AG09309 (cell line): ENCODE results near the gene RCSD1.
"Not testable (repeated sequence)": the region's sequence is repeated elsewhere in the genome, so short reads cannot be mapped to it uniquely, and the experiment has no call there.

Experiments used
- DNase-seq: peaks from one replicate; pipeline ENCODE4 v3.0.0-alpha.2; 2010; ENCODE audit warnings: low read depth
- H3K4me3 ChIP-seq: 2 replicates; pipeline ENCODE4 v1.5.1; 2011; ENCODE audit warnings: mild to moderate bottlenecking, low read depth, low read length, moderate library complexity; ENCODE audit not compliant: control insufficient read depth
- TF ChIP-seq, protein P1 (sequence below): IDR thresholded peaks from 2 replicates; pipeline ENCODE4 v1.5.1; 2011; ENCODE audit warnings: mild to moderate bottlenecking, low read depth, low read length, inconsistent platforms; ENCODE audit not compliant: insufficient read depth, control insufficient read depth; ENCODE audit errors: missing control alignments

The RCSD1 gene

DNA sequence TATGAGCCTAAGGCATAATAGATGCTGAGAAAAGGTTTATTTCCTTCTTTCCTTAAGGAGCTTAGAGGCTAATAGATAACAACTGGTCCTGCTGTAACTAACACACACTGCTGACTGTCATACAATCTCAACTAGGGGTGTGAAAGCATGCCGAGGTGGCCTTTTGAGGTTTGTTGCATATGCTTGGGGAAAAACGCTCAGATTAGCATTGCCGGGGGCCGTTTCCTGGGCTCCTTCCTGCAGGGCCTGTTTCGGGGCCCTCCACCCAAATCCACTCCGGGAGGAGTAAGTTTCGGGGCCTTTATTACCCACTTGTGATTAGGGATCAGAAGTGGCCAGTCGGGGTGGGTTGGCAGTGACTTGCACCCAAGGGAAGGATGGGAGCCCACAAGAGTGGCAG, 27.2 kb upstream of the RCSD1 start:
- no peak overlapping the region for H3K4me3 ChIP-seq
- TF ChIP-seq, protein P1, sequence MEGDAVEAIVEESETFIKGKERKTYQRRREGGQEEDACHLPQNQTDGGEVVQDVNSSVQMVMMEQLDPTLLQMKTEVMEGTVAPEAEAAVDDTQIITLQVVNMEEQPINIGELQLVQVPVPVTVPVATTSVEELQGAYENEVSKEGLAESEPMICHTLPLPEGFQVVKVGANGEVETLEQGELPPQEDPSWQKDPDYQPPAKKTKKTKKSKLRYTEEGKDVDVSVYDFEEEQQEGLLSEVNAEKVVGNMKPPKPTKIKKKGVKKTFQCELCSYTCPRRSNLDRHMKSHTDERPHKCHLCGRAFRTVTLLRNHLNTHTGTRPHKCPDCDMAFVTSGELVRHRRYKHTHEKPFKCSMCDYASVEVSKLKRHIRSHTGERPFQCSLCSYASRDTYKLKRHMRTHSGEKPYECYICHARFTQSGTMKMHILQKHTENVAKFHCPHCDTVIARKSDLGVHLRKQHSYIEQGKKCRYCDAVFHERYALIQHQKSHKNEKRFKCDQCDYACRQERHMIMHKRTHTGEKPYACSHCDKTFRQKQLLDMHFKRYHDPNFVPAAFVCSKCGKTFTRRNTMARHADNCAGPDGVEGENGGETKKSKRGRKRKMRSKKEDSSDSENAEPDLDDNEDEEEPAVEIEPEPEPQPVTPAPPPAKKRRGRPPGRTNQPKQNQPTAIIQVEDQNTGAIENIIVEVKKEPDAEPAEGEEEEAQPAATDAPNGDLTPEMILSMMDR: no peak
- no peak for DNase-seq

DNA sequence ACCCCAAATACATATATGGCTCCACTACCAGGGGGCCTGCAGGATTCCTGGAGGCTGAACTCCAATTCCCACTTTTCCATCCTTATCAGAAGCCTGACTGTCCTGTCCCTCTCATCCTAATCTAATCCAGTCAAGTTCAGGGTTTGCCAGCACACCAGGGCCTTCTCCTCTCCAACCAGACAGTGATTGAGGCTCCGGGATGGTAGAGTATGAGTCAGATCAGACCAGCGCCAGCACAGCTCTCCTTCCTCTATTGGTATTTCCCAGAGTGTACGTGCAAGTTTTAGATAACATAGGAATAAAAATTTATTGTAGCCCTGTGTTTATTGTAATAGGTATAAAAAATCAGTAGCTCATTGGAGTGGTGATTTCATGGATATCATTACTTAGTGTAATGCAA, 24.5 kb upstream of the RCSD1 start:
- TF ChIP-seq, protein P1: no peak
- no peak overlapping the region for H3K4me3 ChIP-seq
- no peak for DNase-seq

DNA sequence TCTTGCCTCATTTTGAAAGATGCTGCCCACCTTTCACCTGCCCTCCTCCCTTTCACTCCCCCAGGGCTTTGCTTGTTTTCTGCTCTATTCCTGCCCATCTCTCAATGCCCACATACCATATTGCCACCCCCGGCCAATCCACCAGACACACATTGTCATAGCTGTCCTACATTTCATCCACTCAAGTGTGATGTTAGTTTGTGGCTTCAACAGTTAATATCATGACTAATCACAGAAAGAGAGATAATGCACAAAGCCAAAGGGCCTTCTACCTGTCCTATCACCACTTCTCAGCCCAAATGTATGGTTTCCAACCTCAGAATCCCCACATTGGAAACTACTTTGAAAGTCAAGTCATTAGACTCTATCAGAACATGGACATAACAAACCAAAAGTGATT, 18.0 kb upstream of the RCSD1 start:
- no peak for DNase-seq
- no peak overlapping the region for H3K4me3 ChIP-seq
- TF ChIP-seq, protein P1: no peak

DNA sequence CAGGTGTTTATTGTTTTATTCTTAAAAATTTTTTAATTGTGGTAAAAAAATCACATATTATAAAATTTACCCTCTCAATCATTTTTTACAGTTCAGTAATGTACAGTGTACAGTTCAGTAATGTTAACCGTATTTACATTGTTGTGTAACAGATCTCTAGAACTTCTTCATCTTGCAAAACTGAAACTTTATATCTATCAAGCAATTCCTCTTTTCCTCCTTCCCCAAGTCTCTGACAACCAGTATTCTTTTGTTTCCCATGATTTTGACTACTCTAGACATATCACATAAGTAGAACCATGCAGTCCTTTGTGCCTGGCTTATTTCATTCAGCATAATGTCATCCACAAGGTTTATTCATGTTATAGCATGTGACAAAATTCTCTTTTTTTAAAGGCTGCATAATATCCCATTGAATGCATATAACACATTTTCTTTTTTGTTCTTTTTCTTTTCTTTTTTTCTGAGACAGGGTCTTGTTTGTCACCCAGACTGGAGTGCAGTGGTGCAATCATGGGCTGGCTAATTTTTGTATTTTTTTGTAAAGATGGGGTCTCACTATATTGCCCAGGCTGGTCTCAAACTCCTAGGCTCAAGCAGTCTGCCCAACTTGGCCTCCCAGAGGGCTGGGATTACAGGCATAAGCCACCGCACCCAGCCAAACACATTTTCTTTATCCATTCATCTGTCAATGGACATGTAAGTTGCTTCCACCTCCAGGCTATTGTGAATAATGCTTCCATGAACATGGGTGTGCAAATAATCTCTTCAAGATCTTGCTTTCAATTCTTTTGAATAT, 17.2 kb upstream of the RCSD1 start:
- TF ChIP-seq, protein P1: no peak
- H3K4me3 ChIP-seq: no peak overlapping the region
- no peak for DNase-seq

DNA sequence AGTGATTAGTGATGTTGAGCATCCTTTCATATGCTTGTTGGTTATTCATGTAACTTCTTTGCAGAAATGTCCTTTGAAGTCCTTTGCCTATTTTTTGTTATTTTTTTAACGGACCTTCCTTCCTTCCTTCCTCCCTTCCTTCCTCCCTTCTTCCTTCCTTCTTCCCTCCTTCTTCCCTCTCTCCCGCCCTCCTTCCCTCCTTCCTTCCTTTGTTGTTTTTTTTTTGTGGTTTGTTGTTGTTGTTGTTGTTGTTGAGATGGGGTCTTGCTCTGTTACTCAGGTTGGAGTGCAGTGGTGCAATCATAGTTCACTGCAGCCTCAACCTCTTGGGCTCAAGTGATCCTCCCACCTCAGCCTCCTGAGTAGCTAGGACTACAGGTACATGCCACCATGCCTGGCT, 16.0 kb upstream of the RCSD1 start:
- not testable (repeated sequence) for DNase-seq, H3K4me3 ChIP-seq

DNA sequence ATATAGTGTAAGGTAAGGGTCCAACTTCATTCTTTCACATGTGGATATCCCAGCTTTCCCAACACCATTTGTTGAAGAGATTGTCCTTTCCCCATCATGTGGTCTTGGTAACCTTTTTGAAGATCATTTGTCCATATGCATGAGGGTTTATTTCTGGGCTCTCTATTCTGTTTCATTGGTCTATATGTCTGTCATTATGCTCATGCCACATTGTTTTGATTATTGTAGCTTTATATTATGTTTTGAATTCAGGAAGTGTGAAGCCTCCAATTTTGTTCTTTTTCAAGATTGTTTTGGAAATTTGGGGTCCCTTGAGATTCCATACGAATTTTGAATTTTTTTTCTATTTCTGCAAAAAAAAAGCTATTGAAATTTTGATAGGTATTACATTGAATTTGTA, 15.2 kb upstream of the RCSD1 start:
- no peak for DNase-seq
- TF ChIP-seq, protein P1: no peak
- H3K4me3 ChIP-seq: no peak overlapping the region

DNA sequence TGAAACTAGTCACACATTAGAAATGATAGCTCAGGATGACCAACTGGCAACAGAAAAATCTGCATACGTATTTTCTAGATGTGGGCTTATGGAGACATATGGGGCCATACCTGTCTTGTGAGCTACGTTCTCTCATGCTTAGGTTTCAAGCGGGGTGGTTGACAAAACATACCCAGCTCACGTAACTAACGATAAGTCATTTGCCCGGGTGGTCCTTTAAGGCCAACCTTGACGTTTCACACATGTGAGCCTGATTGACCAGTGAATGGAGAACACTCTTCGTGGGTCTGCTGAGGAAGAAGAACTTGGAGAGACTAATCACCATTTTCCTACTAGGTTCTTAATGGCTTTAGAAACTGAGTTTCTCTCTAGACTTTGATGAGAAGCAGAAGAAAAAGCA, 13.5 kb upstream of the RCSD1 start:
- DNase-seq: no peak
- TF ChIP-seq, protein P1: no peak
- no peak overlapping the region for H3K4me3 ChIP-seq
